NCI-H1694 treated with DMSO at 0.1 percent for 48 hours (cell line): ENCODE results near the gene CRTC2.
A peak's percentile ranks its signal among the peaks of the same experiment; 100 is the strongest.
"Not testable (repeated sequence)": the region's sequence is repeated elsewhere in the genome, so short reads cannot be mapped to it uniquely, and the experiment has no call there.

Experiments
- DNase-seq: peaks from one replicate; lab custom pipeline; 2025; lab: John Stamatoyannopoulos, UW

The CRTC2 gene

GRCh38 chr1:153958111-153958960 lies at the start of gene CRTC2:
Gene CRTC2 (minus strand): TSS chr1:153958612. CDS start chr1:153958497, 115 bp downstream.
- peak; percentile 100 for DNase-seq

GRCh38 chr1:154006136-154006535 lies 47.7 kb upstream of the CRTC2 start:
- DNase-seq, result no peak

- DNase-seq, result no peak
Measured at GRCh38 chr1:154000420-154000819, 42.0 kb upstream of the CRTC2 start.

GRCh38 chr1:153996882-153997281 lies 38.5 kb upstream of the CRTC2 start:
- DNase-seq, result not testable (repeated sequence)

- DNase-seq, result no peak
Measured at GRCh38 chr1:153995640-153996039, 37.2 kb upstream of the CRTC2 start.

GRCh38 chr1:153995202-153995601 lies 36.8 kb upstream of the CRTC2 start:
- no peak for DNase-seq

- no peak for DNase-seq
Measured at GRCh38 chr1:153991806-153992205, 33.4 kb upstream of the CRTC2 start.

GRCh38 chr1:153991151-153991630 lies 32.8 kb upstream of the CRTC2 start:
- no peak for DNase-seq

GRCh38 chr1:153990468-153991150 lies 32.2 kb upstream of the CRTC2 start, which contains the start of gene RPS27:
Gene RPS27 (plus strand): TSS chr1:153990762. CDS start chr1:153990797, 35 bp downstream.
- DNase-seq, result peak; percentile 100

GRCh38 chr1:153987621-153988020 lies 29.2 kb upstream of the CRTC2 start:
- DNase-seq, result no peak

- DNase-seq, result peak; percentile 79
Measured at GRCh38 chr1:153985941-153986761, 27.7 kb upstream of the CRTC2 start, which contains the start of gene RAB13. Gene RAB13 (minus strand): TSS chr1:153986339. CDS start chr1:153986236, 103 bp downstream.

- DNase-seq, result no peak
Measured at GRCh38 chr1:153985341-153985912, 27.0 kb upstream of the CRTC2 start.

GRCh38 chr1:153984123-153984894 lies 25.9 kb upstream of the CRTC2 start:
- no peak for DNase-seq

- not testable (repeated sequence) for DNase-seq
Measured at GRCh38 chr1:153981735-153982134, 23.3 kb upstream of the CRTC2 start.

- DNase-seq, result not testable (repeated sequence)
Measured at GRCh38 chr1:153979091-153979490, 20.7 kb upstream of the CRTC2 start.

GRCh38 chr1:153978274-153978909 lies 20.0 kb upstream of the CRTC2 start:
- no peak for DNase-seq

- peak; percentile 89 for DNase-seq
Measured at GRCh38 chr1:153977250-153978240, 19.1 kb upstream of the CRTC2 start, which contains the start of gene JTB. Gene JTB (minus strand): TSS chr1:153977674. CDS start chr1:153977252, 422 bp downstream.

GRCh38 chr1:153976819-153977249 lies 18.4 kb upstream of the CRTC2 start:
- DNase-seq, result no peak

- no peak for DNase-seq
Measured at GRCh38 chr1:153973525-153973924, 15.1 kb upstream of the CRTC2 start.
